Activated effector memory CD4-positive, alpha-beta T cell treated with anti-CD3 and anti-CD28 coated beads, Interleukin-2, amount 50 U/mL, for 16 hours (primary cell): ENCODE data around the gene RBM3.

Source experiments
- DNase-seq: peaks from one replicate; pipeline ENCODE4 v3.0.0-alpha.2; 2020

The RBM3 gene

DNA sequence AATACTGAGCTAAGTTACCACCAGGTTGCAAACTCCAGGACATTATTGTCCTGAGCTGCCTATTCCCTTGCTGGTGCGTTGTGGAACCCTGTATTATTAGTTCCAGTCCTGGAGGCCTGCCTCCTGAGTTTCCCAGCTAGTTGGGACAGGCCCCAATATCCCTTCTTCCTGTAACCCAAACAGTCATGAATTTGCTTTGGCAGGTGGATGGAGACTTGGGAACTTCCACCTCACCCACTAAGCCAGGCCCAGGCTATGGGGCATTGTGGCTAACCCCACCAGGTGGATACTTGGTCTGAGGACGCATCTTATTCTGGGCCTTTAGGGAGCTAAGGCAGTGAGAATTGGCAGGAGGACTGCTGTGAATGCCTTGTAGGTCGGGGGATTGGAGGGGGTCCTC, 5.0 kb downstream of the RBM3 start:
- no peak for DNase-seq

DNA sequence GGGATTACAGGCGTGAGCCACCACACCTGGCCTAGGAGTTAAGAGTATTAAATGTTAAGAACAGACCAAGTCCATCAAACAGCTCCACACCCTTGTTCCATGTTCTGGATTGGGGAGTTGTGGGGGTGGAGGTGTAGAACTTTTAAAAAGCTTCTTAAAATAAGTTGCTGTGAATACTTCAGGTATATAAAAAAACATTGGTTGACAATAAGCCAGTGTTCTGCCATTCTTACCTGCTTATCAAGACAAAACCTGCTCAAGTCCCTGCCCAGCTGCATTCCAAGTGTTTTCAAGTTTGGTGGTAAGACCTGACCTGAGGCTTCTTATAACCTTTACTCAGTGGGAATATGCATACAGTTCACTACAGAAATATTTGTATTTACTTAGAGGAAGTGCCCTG, 6.4 kb downstream of the RBM3 start:
- no peak for DNase-seq

DNA sequence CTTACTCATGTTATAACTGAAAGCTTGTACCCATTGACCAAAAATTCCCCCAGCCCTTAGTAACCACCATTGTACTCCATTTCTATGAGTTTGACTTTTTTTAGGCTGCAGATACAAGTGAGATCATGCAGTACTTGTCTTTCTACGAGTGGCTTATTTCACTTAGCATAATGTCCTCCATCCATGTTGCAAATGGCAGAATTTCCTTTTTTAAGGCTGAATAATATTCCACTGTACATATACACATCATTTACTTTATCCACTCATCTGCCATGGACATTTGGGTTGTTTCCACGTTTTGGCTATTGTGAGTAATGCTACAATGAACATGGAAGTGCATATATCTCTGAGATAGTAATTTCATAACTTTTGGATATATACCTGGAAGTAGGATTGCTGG, 10.4 kb downstream of the RBM3 start:
- no peak for DNase-seq

DNA sequence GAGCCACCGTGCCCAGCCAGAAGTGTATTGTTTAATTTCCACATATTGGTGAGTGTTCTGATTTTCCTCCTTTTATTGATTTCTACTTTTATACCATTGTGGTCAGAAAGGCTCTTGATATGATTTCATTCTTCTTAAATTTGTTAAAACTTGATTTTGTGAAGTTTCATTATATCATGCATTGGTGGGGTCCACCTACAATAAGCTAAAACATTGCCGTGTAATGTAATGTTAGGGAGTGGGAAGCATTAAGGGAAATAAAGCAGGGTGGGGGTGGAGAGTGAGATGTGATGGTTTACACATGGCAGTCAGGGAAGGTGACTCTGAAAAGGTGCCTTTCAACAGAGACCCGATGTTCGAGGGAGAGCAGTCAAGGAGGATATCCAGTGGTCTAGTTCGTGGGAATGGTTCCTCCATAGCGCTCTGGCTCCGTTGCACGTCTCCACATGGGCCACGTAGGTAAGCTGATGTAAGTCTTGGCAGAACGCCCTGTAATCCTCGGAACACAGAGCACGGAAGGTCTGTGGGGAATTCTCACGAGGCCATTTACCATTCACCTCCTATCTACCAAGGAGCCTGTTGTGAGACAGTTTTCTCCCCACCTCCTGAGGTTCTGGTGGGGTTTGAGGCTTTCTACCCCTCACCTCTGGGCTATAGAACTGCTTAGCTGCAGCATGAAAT, 15.3 kb downstream of the RBM3 start:
- no peak for DNase-seq

DNA sequence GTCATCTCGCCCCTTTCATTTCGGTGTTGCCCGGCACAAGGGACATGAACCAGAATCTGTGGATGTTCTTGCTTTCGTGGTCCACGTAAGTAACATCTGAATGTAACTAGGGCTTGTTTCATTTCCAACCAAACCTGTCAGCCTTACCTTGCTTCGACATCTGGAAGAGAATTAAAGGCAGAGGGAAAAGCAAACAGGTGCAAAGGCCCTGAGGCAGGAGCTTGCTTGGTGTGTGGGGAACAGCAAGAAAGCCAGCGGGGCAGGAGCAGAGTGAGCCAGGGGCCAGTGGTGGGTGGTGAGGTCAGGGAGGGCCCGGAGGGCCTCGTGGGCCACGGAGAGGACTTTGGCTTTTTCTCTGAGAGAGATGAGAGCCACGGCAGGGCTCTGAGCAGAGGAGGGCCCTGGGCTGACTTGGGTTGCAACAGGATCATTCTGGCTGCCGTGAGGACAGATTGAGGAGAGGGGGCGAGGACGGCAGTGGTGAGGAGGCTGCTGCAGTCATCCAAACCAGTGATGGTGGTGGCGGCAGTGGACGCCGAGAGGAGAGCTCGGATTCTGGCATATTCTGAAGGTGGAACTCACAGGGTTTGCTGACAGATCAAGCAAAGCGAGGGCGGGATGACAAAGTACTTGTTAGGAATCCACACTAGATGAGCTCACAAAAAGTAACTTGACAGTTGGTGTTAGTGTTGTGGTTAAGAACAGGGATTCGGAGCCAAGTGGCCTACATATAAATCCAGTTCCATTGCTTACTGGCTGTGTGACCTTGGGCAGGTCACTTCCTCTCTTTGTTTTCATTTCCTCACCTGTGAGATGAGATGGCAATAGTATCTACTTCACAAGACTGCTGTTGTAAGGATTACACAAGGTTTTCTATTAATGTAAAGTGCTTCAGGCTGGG, 16.2 kb downstream of the RBM3 start:
- no peak for DNase-seq

DNA sequence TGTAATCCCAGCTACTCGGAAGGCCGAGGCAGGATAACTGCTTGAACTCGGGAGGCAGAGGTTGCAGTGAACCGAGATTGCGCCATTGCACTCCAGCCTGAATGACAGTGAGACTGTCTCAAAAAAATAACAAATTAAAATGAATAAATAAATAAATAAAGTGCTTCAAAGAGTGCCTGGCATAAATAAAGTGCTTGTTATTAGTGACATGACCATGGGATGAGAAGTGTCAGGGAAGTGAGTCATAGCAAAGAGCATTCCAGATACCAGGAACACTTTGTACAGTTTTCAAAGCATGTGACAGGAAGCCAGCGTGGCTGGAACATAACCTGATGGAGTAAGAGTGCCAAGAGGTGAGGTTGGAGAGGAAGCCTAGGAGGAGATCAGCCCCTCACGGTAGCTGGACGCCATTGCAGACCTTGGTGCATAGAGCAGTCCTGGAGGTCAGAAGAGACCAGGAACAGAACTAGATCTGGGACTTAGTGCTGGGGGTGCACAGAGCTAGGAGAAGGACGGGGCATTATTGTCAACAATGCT, 17.0 kb downstream of the RBM3 start:
- no peak for DNase-seq

DNA sequence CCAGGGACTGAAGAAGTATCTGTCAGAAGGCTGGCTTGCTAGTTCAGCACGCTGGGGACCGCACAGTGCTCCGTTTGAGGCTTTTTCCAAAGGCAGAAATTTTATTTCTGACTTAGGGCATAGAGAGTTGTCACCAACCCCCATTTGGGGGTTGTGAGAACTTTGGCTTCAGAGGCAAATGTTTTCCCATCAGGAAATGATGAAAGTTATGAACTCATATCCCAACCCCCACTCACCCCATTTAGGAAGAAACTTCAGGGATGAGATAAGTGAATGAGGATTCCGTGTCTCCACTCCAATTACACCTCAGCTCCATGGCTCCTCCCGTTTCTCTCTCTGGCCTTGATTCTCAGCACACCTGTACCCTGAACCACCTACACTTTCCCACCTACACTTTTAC, 18.7 kb downstream of the RBM3 start:
- no peak for DNase-seq

DNA sequence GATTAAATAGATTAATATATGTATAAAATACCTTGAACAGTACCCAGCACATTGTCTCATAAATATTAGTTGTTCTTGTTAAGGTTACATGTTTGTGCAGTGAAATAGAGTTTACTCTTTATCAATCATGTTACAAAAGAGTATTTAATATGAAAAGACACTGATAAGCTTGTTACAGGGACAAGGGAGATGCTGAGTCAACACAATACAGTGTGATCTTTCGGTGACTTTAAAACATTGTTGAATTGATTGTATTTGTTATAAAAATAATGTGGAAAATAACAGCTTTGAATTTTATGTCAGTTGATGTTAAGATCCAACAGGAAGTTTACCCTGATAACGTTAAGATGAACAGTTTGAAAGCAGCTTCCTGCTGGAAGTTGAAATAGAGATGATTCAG, 21.6 kb downstream of the RBM3 start:
- no peak for DNase-seq

DNA sequence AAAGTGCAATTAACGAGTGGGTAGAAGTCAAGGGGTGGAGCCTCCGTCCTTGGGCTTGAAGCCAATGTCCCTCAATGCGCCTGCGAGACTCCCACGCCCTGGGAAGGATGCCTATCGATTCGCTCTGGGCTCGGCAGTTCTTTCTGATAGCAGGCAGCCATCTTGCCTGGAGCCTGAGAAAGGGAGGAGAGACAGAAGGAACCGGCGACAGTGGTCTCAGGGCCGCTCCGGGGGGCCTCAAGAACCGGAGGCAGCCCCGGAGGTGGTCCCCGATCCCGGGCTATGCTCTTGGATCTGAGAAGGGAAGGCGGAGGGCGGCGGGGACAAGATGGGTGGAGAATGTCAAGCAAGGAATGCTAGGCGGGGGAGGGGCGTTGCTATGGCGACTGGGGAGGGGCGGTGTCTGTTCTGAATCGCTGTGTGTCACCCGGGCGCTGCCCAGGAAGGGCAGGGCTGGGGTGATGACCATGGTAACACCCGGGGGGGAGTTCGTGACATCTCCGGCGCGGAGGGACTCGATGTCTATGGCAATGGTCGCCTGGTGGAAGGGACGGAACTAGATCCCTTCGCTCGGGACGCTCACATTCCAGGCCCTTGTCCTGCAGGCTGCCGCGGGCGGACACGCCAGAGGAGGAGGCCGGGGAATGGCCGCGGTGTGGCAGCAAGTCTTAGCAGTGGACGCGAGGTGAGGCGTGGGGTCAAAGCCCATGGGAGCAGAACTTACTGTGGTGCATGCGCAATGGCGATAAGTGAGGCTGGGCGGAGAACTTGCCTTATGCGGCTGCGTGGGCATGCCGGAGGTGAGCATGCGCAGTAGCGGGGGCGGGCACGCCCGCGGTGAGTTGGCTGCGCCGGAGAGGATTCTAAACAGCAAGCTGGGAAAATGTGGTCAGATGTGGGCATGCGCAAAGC, 23.3 kb downstream of the RBM3 start, which contains the start of gene WDR13:
Gene WDR13, plus strand, starts transcription at position 140 of the 912 bp plus-strand sequence. Its CDS starts 505 bp downstream, at position 645.
- DNase-seq, result peak; percentile 95

DNA sequence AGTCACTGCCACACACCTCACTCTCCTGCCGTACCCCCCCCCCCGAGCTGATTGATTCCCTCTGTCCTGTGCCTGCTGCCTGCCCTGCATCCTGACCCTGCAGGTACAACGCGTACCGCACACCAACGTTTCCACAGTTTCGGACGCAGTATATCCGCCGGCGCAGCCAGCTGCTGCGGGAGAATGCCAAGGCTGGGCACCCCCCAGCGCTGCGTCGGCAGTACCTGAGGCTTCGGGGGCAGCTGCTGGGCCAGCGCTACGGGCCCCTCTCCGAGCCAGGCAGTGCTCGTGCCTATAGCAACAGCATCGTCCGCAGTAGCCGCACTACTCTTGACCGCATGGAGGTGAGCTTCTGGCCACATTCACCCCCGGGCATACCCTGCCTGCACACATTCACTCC, 24.3 kb downstream of the RBM3 start:
- no peak for DNase-seq

DNA sequence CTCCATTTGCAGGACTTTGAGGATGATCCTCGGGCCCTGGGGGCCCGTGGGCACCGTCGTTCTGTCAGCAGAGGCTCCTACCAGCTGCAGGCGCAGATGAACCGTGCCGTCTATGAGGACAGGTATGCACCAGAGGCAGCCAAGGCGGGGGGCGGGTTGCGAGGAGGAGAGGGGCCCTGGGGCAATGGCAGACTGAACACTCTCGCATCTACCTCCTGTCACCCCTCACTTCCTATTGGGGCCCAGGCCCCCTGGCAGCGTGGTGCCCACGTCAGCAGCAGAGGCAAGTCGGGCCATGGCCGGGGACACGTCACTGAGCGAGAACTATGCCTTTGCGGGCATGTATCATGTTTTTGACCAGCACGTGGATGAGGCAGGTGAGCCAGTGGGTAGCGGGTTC, 25.1 kb downstream of the RBM3 start:
- no peak for DNase-seq

DNA sequence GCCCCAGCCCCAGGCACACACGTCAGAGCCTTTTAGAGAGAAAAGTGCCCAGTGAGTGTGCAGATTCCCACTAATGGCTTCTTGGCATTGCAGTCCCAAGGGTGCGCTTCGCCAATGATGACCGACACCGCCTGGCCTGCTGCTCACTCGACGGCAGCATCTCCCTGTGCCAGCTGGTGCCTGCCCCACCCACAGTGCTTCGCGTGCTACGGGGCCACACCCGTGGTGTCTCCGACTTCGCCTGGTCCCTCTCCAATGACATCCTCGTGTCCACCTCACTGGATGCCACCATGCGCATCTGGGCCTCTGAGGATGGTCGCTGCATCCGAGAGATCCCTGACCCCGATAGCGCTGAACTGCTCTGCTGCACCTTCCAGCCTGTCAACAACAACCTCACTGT, 25.9 kb downstream of the RBM3 start:
- DNase-seq, result no peak

DNA sequence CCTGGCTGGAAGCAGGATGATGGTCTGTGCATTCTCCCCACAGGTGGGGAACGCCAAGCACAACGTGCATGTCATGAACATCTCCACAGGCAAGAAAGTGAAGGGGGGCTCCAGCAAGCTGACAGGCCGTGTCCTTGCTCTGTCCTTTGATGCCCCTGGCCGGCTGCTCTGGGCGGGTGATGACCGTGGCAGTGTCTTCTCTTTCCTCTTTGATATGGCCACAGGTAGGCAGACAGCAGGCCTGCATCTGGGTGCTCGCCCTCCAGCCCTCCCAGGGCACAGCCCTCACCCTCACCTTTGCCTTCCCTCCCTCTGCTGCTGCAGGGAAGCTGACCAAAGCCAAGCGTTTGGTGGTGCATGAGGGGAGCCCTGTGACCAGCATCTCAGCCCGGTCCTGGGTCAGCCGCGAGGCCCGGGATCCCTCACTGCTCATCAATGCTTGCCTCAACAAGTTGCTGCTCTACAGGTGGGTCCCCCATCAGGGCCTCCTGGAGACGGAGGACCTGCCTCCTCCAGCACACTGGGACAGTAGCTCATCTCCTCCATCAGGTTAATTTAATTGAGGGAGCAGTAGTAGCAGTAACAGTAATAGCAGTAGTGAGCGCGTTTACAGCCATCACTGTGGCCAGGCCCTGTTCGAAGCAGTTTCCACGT, 27.6 kb downstream of the RBM3 start:
- no peak for DNase-seq

DNA sequence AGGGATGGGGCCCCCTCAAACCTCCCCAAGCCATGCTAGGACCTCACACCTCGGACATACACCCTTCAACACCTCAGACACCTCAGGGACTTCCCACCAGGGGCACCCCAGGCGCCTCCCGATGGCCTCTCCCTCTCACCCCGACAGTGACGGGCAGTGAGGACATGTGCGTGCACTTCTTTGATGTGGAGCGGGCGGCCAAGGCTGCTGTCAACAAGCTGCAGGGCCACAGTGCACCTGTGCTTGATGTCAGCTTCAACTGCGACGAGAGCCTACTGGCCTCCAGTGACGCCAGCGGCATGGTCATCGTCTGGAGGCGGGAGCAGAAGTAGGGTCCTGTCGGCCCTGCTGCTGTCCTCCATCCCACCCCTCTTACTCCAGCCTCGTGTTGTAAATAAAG, 30.4 kb downstream of the RBM3 start:
- no peak for DNase-seq

DNA sequence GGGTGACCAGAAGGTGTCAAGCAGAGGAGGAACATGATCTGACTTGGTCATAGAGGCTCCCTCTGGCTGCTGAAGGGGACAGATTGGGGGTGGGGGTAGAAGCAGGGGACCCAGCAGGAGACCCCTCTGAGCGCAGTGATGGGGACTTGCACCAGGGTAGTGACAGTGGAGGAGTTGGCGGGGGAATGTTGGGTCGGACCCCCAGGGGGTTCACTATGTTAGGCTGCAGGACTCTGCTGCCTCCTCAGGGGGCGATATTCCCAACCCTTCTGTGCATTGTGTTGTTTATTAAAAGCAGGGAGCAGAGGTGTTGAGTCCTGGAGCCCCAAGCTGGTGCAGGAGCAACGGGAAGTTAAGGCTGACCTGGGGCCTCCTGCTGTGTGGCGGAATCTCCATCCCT, 31.8 kb downstream of the RBM3 start:
- no peak for DNase-seq

DNA sequence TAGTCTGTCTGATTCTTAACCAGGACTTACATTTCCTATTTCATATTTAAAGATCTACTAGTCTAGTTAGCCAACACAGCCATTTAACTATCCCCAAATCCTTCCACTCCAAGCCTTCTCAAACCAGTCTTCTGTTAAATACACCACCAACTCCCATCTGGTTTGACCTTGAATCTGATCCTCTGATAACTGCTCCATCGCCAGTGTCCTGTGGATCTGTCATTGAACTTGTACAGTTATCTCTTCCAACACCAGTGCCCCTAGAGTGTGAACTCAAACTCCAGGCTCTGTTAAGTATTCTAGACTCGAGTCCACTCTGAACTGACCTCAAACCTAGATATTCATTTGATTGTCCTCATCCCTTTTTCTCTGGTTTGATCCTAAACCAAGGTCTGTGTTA, 37.4 kb downstream of the RBM3 start:
- DNase-seq, result no peak

DNA sequence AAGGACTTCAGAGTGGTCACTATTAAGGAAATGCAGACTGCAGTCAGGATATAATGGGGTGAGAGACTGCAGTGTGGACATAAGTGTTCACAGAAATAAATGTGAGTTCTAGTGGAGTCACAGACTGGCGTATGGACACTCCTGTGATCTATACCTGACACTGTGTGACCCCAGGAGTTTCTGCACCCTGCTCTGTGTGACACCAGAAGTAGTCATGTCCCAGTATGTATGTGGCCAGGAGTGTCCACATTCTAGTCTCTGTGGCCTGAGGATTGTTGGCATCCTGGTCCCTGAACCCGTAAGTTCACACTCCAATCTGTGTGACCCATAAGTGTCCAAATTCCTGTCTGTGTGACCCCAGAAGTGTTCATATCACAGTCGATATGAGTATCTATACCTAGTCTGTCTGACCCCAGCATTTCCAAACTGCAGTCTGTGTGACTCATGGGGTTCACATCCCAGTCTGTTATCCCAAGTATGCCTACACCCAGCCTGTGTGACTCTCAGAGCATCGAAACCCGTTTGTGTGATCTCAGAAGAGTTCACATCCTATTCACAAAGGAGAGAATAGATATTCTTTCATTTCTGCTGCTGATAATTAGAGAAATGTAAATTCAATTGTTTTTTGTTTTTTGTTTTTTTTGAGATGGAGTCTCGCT, 39.3 kb downstream of the RBM3 start:
- DNase-seq, result no peak

DNA sequence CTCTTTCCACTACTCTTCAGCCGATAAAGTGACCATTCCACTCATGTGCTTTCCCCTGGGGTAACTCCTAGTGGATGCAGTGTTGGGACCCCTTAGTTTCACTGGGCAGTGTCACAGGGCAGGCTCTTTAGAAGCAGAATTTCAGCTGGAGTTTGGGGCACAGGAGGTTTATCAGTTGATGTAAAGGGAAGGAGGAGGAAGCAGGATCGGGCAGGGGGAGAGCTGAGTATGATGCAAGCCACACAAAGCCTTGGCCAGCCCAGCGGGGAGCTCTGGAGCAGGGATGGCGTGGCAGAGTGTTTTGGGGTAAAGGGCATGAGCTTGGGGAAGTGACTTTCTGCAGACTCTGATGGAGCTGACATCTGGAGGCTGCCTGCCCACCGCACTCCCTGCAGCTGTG, 42.3 kb downstream of the RBM3 start:
- no peak for DNase-seq

DNA sequence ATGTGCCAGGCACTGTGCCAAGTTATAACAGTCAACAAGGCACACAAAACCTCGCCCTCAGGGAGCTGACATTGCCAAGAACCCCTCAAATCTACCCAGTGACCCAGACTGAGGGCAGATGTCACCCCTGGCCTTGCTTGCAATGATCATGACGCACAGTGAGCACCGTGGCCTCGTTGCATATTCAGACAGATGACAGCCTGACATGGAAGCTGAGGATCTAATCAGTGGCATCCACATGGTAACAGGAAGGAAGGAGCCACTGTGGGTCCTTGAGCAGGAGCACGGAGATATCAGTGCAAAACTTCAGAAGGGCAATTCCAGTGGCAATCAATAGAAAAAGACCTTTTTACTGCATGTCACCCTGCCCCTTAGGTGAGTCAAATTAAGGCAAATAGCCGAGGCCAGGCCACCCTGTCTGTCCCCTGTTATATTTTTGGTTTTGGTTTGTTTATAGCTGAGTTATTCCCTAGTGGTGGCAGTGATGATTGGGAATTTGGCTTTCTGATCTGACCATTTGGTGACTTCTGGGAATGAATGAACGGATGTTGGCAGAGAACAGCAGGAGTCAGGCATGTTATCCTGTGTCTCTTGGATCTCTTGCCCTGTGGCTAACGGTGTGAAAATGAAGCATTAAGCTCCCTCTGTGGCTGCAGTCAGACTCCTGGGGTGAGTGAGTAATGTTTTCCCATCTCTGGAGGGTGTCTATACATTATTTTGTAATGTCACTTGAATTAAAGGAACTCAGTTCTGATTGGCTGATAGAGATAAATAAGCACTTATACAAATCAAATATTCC, 43.5 kb downstream of the RBM3 start:
- DNase-seq, result no peak

DNA sequence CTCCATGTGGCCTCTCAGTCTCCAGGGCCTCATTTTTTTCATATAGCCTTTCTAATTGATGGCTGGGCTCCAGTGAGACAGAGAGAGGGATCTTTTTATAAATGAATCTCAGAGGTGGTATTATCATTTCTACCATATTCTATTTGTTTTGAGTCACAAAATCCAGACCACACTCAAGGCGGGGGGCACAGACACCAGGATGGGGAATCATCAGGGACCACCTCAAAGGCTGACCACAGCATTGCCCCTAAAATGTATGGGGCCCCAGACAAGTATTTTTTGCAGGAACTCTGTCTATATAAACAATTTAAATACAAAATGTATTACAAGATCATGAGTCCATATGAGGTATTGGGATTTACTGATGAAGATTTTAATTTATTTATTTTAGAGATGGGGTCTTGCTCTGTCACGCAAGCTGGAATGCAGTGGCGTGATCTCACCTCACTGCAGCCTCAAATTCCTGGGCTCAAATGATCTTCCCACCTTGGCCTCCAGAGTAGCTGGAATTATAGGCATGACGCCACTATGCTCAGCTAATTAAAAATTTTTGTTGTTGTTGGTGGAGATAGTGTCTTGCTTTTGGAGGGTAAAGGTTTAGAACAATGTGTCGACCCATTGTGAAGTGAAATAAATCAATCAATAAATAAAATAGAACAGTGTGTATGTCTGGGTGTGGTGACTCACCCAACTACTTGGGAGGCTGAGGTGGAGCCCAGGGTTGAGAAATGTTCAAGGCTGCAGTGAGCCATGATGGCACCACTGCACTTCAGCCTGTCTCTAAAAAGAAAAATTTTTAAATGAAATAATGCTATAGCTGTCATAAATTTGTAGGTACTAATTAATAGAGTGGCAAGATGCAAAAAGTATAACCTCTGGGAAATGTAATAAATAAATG, 52.4 kb downstream of the RBM3 start:
- DNase-seq, result no peak
